Immature natural killer cell (primary cell): Measurements from ENCODE around the gene AP2M1. TPM values are rescaled to one million over a fixed set of nuclear protein-coding genes. Genes with fewer than 3 reads are reported as not detected.
A peak's percentile ranks its signal among the peaks of the same experiment; 100 is the strongest.

Source experiments
- DNase-seq, 3 donors: peaks; one replicate each; pipeline ENCODE4 v3.0.0; 2022; ENCODE audit warnings: mixed read lengths in 1 of 3
- H3K27ac Mint-ChIP-seq, 6 donors: one replicate each; pipeline ENCODE4 v1.8.0; 2020; ENCODE audit warnings: mixed read lengths in 6 of 6, mild to moderate bottlenecking in 5 of 6, inconsistent platforms in 4 of 6, moderate library complexity in 3 of 6
- H3K27me3 Mint-ChIP-seq, 3 donors: one replicate each; pipeline ENCODE4 v1.8.0; 2020 to 2021; ENCODE audit warnings: low read depth in 3 of 3, mild to moderate bottlenecking in 3 of 3, mixed read lengths in 3 of 3, moderate library complexity in 3 of 3, inconsistent platforms in 1 of 3
- H3K36me3 Mint-ChIP-seq, 3 donors: one replicate each; pipeline ENCODE4 v1.8.0; 2020; ENCODE audit warnings: mixed read lengths in 3 of 3, inconsistent platforms in 2 of 3, mild to moderate bottlenecking in 2 of 3
- H3K4me1 Mint-ChIP-seq, 2 donors: one replicate each; pipeline ENCODE4 v1.8.0; 2020; ENCODE audit warnings: inconsistent platforms in 2 of 2, mild to moderate bottlenecking in 2 of 2, mixed read lengths in 2 of 2, moderate library complexity in 1 of 2
- H3K4me3 Mint-ChIP-seq, 5 donors: one replicate each; pipeline ENCODE4 v1.8.0; 2020; ENCODE audit warnings: mild to moderate bottlenecking in 5 of 5, mixed read lengths in 5 of 5, inconsistent platforms in 3 of 5, moderate library complexity in 3 of 5
- H3K9me3 Mint-ChIP-seq, 6 donors: one replicate each; pipeline ENCODE4 v1.8.0; 2020; ENCODE audit warnings: mild to moderate bottlenecking in 6 of 6, mixed read lengths in 6 of 6, inconsistent platforms in 4 of 6, moderate library complexity in 3 of 6
- polyA plus RNA-seq, 3 donors: library from polyadenylated mRNA; unstranded; fragments of 300-500 nt; fragmentation: Illumina TruSeq; gene quantifications; one replicate each; pipeline ENCODE4 v1.2.3, GENCODE V29; 2021

Gene AP2M1
- polyA plus RNA-seq, 3 donors from 2014 or later: 270 to 364 (median 329) TPM

GRCh38 chr3:184193991-184194539 is 19.4 kb downstream of the AP2M1 start:
- H3K27me3 Mint-ChIP-seq: peaks cover 0 to 2% (median 2%) of the 10 kb centered on the region in 3 donors
- no peak overlapping the region for H3K4me3 Mint-ChIP-seq
- peak overlapping the region in 1 of 6 donors; percentile 8 for H3K27ac Mint-ChIP-seq
- H3K36me3 Mint-ChIP-seq: peaks cover 12 to 43% (median 22%) of the 10 kb centered on the region in 3 donors
- no peak for DNase-seq
- H3K4me1 Mint-ChIP-seq: peaks cover 3 to 9% of the 10 kb centered on the region in 2 donors
- H3K9me3 Mint-ChIP-seq: no peaks in the 10 kb centered on the region

- no peaks in the 10 kb centered on the region for H3K9me3 Mint-ChIP-seq
- H3K4me1 Mint-ChIP-seq: no peaks in the 10 kb centered on the region
- no peak for DNase-seq
- H3K4me3 Mint-ChIP-seq: no peak overlapping the region
- peaks cover 0 to 2% (median 2%) of the 10 kb centered on the region in 3 donors for H3K27me3 Mint-ChIP-seq
- H3K27ac Mint-ChIP-seq: peak overlapping the region in 1 of 6 donors; percentile 64
- H3K36me3 Mint-ChIP-seq: peaks cover 8 to 27% (median 17%) of the 10 kb centered on the region in 3 donors
These were observed 21.9 kb downstream of the AP2M1 start for GRCh38 chr3:184196536-184196935.

- H3K36me3 Mint-ChIP-seq: peaks cover 0 to 13% (median 12%) of the 10 kb centered on the region in 3 donors
- no peak overlapping the region for H3K4me3 Mint-ChIP-seq
- H3K27ac Mint-ChIP-seq: no peak overlapping the region
- DNase-seq: no peak
- peaks cover 2% of the 10 kb centered on the region in 3 donors for H3K27me3 Mint-ChIP-seq
- H3K4me1 Mint-ChIP-seq: no peaks in the 10 kb centered on the region
- no peaks in the 10 kb centered on the region for H3K9me3 Mint-ChIP-seq
These were observed 23.9 kb downstream of the AP2M1 start for GRCh38 chr3:184198509-184198908.

- H3K4me3 Mint-ChIP-seq: no peak overlapping the region
These were observed 26.2 kb downstream of the AP2M1 start for GRCh38 chr3:184200825-184201224.

GRCh38 chr3:184203526-184203925 is 28.9 kb downstream of the AP2M1 start:
- Mint-ChIP-seq H3K9me3 (no peaks in the 10 kb centered on the region), H3K4me1 (no peaks in the 10 kb centered on the region), H3K27ac (no peak overlapping the region), H3K4me3 (no peak overlapping the region), H3K27me3 (peaks cover 2 to 4% (median 2%) of the 10 kb centered on the region in 3 donors), H3K36me3 (no peaks in the 10 kb centered on the region)
- DNase-seq: no peak

More at GRCh38 chr3:184200825-184201224, 26.2 kb downstream of the AP2M1 start:
- Mint-ChIP-seq H3K9me3 (no peaks in the 10 kb centered on the region), H3K4me1 (no peaks in the 10 kb centered on the region), H3K27me3 (peaks cover 2 to 4% (median 2%) of the 10 kb centered on the region in 3 donors), H3K36me3 (peaks cover 0 to 2% (median 0%) of the 10 kb centered on the region in 3 donors), H3K27ac (no peak overlapping the region)
- no peak for DNase-seq

GRCh38 chr3:184209146-184209923 is 34.7 kb downstream of the AP2M1 start:
- Mint-ChIP-seq H3K27ac (no peak overlapping the region), H3K4me1 (no peaks in the 10 kb centered on the region), H3K27me3 (peaks cover 0 to 6% (median 4%) of the 10 kb centered on the region in 3 donors), H3K36me3 (no peaks in the 10 kb centered on the region), H3K4me3 (no peak overlapping the region), H3K9me3 (no peaks in the 10 kb centered on the region)
- DNase-seq: no peak

GRCh38 chr3:184211297-184211696 is 36.6 kb downstream of the AP2M1 start:
- H3K27me3 Mint-ChIP-seq: peaks cover 0 to 7% (median 4%) of the 10 kb centered on the region in 3 donors
- no peaks in the 10 kb centered on the region for H3K36me3 Mint-ChIP-seq
- no peak overlapping the region for H3K27ac Mint-ChIP-seq
- DNase-seq: no peak
- no peaks in the 10 kb centered on the region for H3K4me1 Mint-ChIP-seq
- no peak overlapping the region for H3K4me3 Mint-ChIP-seq
- no peaks in the 10 kb centered on the region for H3K9me3 Mint-ChIP-seq

GRCh38 chr3:184211718-184212117 is 37.1 kb downstream of the AP2M1 start:
- H3K4me3 Mint-ChIP-seq: no peak overlapping the region
- H3K27ac Mint-ChIP-seq: no peak overlapping the region
- no peaks in the 10 kb centered on the region for H3K9me3 Mint-ChIP-seq
- no peak for DNase-seq
- no peaks in the 10 kb centered on the region for H3K4me1 Mint-ChIP-seq
- H3K27me3 Mint-ChIP-seq: peaks cover 0 to 7% (median 4%) of the 10 kb centered on the region in 3 donors
- no peaks in the 10 kb centered on the region for H3K36me3 Mint-ChIP-seq

- H3K27ac Mint-ChIP-seq: no peak overlapping the region
- no peaks in the 10 kb centered on the region for H3K4me1 Mint-ChIP-seq
- no peak overlapping the region for H3K4me3 Mint-ChIP-seq
- no peaks in the 10 kb centered on the region for H3K9me3 Mint-ChIP-seq
- H3K27me3 Mint-ChIP-seq: peaks cover 4 to 8% (median 6%) of the 10 kb centered on the region in 3 donors
- no peak for DNase-seq
- no peaks in the 10 kb centered on the region for H3K36me3 Mint-ChIP-seq
These were observed 44.2 kb downstream of the AP2M1 start for GRCh38 chr3:184218814-184219213.

GRCh38 chr3:184222521-184222920 is 47.9 kb downstream of the AP2M1 start:
- Mint-ChIP-seq H3K4me3 (no peak overlapping the region), H3K27ac (no peak overlapping the region), H3K36me3 (no peaks in the 10 kb centered on the region), H3K9me3 (no peaks in the 10 kb centered on the region), H3K4me1 (no peaks in the 10 kb centered on the region), H3K27me3 (peaks cover 2 to 12% (median 10%) of the 10 kb centered on the region in 3 donors)
- no peak for DNase-seq

- no peaks in the 10 kb centered on the region for H3K9me3 Mint-ChIP-seq
- H3K27ac Mint-ChIP-seq: no peak overlapping the region
These were observed 49.3 kb downstream of the AP2M1 start for GRCh38 chr3:184223946-184224345.

GRCh38 chr3:184227481-184227935 is 52.9 kb downstream of the AP2M1 start:
- H3K4me1 Mint-ChIP-seq: peaks cover 8 to 14% of the 10 kb centered on the region in 2 donors
- H3K27ac Mint-ChIP-seq: no peak overlapping the region
- no peak overlapping the region for H3K4me3 Mint-ChIP-seq

More at GRCh38 chr3:184223946-184224345, 49.3 kb downstream of the AP2M1 start:
- H3K4me3 Mint-ChIP-seq: no peak overlapping the region
- H3K36me3 Mint-ChIP-seq: no peaks in the 10 kb centered on the region
- peaks cover 2 to 14% (median 10%) of the 10 kb centered on the region in 3 donors for H3K27me3 Mint-ChIP-seq
- peaks cover 0 to 5% of the 10 kb centered on the region in 2 donors for H3K4me1 Mint-ChIP-seq
- no peak for DNase-seq

GRCh38 chr3:184228376-184229137 is 53.9 kb downstream of the AP2M1 start:
- no peak for DNase-seq

More at GRCh38 chr3:184227481-184227935, 52.9 kb downstream of the AP2M1 start:
- peak; percentile 49 to 50 (median 50) for DNase-seq
- peaks cover 0 to 3% (median 0%) of the 10 kb centered on the region in 3 donors for H3K36me3 Mint-ChIP-seq
- H3K9me3 Mint-ChIP-seq: no peaks in the 10 kb centered on the region
- H3K27me3 Mint-ChIP-seq: peaks cover 14 to 28% (median 20%) of the 10 kb centered on the region in 3 donors

More at GRCh38 chr3:184228376-184229137, 53.9 kb downstream of the AP2M1 start:
- Mint-ChIP-seq H3K27me3 (peaks cover 11 to 28% (median 21%) of the 10 kb centered on the region in 3 donors), H3K27ac (no peak overlapping the region), H3K4me3 (peak overlapping the region; percentile 50 to 68 (median 62)), H3K36me3 (peaks cover 0 to 3% (median 0%) of the 10 kb centered on the region in 3 donors), H3K9me3 (no peaks in the 10 kb centered on the region), H3K4me1 (peaks cover 8 to 14% of the 10 kb centered on the region in 2 donors)
